GM10847 (cell line): ENCODE results near the gene GRIN3B.

Experiments used
- POLR2A ChIP-seq: IDR thresholded peaks from 2 replicates; pipeline ENCODE4 v1.6.1; 2011; ENCODE audit not compliant: insufficient read length; ENCODE audit errors: extremely low read depth

Gene GRIN3B

DNA sequence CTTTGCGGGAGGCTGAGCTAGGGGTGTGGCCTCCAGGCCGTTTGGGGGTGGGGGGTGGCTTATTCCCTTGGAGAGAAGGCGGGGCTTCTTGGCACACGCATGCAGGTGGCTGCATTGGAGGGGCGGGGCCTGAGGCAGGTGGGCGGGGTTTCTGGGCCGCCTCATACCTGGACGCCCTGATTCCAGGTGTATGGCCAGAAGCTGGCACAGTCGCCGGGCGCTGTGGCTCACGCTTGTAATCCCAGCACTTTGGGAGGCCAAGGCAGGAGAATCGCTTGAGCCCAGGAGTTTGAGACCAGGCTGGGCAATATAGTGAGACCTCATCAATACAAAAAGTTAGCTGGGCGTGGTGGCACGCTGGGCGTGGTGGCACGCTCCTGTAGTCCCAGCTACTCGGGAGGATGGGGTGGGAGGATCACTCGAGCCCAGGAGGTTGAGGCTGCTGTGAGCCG is 47.5 kb downstream of the GRIN3B start:
- no peak for TF ChIP-seq POLR2A

DNA sequence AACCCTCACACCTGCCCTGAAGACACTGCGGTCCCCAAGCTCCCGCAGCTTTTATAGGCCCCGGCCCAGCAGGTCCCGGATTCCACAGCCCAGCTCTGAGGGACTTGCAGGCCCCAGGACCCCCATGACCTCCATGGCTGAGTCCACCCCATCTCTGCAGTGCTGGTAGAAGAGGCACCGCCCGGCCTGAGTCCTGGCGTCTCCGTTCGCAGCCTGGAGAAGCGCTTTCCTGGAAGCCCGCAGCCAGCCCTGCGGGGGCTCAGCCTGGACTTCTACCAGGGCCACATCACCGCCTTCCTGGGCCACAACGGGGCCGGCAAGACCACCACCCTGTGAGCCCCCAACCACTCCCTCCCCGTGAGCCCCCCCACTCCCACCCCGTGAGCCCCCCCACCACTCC is 48.9 kb downstream of the GRIN3B start:
- no peak for TF ChIP-seq POLR2A

DNA sequence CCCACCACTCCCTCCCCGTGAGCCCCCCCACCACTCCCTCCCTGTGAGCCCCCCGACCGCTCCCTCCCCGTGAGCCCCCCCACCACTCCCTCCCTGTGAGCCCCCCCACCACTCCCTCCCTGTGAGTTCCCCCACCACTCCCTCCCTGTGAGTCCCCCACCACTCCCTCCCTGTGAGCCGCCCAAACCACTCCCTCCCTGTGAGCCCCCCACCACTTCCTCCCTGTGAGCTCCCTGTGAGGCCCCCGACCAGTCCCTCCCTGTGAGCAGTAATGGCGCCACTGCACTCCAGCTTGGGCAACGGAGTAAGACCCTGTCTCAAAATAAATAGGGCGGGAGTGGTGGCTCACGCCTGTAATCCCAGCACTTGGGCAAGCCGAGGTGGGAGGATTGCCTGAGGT is 49.6 kb downstream of the GRIN3B start:
- TF ChIP-seq POLR2A = no peak

DNA sequence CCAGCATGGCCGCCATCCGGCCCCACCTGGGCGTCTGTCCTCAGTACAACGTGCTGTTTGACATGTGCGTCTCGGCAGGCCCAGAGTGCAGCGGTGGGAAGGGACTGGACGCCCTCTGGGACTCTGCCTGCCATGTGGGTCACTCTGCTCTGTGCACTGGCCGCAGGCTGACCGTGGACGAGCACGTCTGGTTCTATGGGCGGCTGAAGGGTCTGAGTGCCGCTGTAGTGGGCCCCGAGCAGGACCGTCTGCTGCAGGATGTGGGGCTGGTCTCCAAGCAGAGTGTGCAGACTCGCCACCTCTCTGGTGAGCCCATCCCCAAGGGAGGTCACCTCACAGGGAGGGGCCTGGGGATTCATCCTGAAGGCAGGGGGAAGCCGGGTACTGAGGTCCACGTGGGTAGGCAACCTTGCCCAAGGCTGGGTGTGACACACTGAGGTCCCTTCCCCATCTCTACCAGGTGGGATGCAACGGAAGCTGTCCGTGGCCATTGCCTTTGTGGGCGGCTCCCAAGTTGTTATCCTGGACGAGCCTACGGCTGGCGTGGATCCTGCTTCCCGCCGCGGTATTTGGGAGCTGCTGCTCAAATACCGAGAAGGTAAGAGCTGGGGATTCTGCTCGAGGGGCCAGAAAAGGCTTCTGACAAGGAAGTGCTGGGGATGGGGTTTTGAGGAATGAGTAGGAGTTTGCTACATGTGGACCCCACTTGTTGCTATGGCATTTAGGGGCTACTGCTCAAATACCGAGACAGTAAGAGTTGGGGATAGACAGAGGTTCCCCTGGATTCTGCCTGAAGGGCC is 51.0 kb downstream of the GRIN3B start:
- TF ChIP-seq POLR2A = no peak

DNA sequence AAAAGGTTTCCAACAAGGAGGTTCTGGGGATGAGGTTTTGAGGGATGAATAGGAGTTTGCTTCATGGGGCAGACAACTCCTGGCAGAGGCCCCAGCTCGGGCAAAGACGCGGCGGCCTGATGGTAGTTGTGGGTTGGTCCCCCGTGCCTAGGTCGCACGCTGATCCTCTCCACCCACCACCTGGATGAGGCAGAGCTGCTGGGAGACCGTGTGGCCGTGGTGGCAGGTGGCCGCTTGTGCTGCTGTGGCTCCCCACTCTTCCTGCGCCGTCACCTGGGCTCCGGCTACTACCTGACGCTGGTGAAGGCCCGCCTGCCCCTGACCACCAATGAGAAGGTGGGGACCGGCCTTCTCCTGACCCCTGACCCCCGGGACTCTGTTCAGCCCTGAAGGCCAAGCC is 51.6 kb downstream of the GRIN3B start:
- no peak for TF ChIP-seq POLR2A

DNA sequence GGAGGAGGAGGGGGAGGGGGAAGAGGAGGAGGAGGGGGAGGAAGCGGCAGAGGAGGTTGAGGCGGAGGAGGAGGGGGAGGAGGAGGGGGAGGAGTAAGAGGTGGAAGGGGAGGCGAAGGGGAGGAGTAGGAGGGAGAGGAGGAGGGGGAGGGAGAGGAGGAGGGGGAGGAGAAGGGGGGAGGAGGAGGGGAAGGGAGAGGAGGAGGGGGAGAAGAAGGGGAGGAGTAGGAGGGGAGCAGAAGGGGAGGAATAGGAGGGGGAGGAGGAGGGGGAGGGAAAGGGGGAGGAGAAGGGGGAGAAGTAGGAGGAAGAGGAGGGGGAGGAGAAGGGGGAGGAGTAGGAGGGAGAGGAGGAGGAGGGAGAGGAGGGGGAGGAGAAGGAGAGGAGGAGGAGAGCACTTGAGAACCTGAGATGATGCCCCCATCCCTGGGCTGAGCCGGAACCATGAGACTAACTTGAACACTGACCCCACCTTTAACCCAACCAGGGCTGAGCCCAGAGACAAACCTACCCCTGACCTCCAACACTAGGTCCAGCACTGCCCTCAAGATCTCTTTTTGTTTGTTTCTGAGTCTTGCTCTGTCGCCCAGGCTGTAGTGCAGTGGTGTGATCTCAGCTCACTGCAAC is 52.2 kb downstream of the GRIN3B start:
- no peak for TF ChIP-seq POLR2A

DNA sequence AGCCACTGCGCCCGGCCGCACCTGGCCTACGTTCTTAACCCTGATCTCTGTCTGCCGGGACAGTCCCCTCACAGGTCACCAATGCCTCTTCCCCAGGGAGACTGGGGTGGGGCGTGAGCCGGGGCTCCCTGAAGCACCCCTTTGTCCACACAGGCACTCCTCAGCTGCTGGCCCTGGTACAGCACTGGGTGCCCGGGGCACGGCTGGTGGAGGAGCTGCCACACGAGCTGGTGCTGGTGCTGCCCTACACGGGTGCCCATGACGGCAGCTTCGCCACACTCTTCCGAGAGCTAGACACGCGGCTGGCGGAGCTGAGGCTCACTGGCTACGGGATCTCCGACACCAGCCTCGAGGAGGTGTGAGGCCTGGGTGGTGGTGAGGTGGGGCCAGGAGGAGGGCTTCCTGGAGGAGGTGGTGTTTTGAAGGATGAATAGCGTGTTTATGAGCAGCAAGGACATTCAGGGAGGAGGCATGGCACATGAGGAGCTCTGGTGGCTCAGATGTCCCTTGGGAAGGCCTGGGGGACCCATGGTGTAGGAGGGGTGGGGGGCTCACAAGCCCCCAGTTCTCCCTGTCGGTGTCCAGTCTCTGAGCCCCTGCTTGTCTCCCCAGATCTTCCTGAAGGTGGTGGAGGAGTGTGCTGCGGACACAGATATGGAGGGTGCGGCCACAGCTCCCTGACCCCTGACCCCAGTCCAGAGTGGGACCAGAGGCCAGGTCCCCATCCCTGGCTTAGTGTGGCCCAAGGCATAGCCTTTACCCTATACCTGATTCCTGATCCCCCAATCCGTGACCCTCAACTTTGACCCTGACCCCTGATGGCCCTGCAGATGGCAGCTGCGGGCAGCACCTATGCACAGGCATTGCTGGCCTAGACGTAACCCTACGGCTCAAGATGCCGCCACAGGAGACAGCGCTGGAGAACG is 53.2 kb downstream of the GRIN3B start:
- TF ChIP-seq POLR2A = no peak

DNA sequence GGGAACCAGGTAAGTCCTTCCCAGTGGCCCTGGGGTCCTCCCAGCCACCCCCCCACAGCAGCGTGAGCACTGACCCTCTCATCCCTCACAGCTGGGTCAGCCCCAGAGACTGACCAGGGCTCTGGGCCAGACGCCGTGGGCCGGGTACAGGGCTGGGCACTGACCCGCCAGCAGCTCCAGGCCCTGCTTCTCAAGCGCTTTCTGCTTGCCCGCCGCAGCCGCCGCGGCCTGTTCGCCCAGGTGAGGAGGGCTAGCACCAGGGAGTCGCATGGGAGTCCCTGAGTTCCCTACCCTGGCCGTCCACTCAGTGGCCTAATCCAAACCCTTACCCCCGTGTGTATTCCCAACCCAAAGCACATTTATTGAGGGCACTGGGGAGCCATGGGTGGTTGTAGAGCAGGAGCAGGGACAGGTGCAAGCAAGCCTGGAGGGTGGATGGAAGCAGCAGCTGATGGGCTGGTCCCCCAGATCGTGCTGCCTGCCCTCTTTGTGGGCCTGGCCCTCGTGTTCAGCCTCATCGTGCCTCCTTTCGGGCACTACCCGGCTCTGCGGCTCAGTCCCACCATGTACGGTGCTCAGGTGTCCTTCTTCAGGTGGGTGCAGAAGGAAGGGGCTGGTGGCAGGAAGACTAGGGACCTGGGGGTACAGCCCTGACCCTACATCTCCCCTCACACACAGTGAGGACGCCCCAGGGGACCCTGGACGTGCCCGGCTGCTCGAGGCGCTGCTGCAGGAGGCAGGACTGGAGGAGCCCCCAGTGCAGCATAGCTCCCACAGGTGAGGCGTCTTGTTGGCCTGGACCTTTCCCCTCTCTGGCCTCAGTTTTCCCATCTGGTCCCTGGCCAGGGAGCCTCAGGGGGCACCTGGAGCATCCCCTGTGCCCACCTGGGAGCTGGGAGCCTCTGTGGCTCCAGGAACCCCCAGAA is 54.1 kb downstream of the GRIN3B start:
- no peak for TF ChIP-seq POLR2A

DNA sequence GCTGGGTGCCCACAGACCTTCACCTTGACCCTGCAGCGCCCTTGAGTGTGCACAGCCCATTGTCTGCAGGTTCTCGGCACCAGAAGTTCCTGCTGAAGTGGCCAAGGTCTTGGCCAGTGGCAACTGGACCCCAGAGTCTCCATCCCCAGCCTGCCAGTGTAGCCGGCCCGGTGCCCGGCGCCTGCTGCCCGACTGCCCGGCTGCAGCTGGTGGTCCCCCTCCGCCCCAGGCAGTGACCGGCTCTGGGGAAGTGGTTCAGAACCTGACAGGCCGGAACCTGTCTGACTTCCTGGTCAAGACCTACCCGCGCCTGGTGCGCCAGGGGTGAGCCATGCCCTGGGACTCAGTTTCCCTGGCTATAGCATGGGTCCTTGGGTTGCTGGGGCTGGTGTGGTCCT is 54.8 kb downstream of the GRIN3B start:
- no peak for TF ChIP-seq POLR2A

DNA sequence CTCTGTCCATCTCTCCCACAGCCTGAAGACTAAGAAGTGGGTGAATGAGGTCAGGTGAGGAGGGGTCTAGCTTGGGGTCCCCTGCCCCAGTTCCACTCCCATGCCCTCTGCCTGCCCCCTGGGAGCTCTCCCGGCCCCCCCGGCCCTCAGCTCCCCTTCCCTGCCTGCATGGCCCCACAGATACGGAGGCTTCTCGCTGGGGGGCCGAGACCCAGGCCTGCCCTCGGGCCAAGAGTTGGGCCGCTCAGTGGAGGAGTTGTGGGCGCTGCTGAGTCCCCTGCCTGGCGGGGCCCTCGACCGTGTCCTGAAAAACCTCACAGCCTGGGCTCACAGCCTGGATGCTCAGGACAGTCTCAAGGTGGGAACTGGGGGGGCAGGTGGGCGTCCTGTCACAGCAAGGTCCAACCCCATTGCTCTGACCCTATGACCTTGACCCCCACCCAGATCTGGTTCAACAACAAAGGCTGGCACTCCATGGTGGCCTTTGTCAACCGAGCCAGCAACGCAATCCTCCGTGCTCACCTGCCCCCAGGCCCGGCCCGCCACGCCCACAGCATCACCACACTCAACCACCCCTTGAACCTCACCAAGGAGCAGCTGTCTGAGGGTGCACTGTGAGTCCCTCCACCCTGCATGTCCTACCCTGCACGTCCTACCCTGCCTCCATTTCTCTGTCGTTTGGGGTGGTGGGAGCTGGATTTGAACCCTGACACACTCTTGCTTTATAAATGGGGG is 55.8 kb downstream of the GRIN3B start:
- no peak for TF ChIP-seq POLR2A

DNA sequence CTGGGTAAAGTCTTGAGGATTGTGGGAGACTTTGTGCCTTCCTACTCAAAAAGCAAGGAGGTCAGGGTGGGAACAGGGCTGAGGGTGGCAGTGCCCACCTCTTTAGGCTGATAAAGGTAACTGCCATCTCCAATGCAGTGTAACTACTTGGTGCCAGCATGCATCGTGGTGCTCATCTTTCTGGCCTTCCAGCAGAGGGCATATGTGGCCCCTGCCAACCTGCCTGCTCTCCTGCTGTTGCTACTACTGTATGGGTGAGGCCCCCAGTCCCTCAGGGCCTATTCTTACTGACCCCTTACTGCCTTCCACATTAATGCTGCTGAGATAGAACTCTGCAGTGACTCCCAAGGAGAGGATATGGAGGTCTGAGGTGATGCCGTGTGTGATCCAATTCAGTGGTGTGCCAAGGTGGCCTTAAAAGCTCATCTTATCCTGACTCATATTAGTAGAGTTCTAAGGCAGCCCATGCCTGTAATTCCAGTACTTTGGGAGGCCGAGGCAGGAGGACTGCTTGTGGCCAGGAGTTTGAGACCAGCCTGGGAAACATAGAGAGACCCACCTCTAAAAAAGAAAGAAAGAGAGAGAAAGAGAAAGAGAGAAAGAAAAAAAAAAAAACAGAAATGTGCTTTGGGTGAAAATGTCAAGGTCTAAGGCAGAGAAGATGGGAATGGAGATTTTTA is 57.1 kb downstream of the GRIN3B start:
- no peak for TF ChIP-seq POLR2A

DNA sequence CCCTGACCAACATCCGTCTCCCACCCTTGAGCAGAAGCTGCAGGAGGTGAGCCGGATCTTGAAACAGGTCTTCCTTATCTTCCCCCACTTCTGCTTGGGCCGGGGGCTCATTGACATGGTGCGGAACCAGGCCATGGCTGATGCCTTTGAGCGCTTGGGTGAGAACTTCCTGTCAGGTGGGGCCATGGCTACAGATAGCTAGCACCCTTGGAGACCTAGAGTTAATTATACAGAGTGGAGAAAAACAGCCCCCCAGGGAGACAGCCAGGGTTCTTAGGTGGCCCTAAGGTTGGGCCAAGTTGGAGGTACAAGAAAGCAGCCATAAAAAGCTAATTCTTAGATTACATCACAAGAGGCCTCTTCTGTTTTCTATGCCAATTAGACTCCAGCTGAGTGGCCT is 57.9 kb downstream of the GRIN3B start:
- TF ChIP-seq POLR2A = no peak
